HFF-Myc (cell line): ENCODE data around the gene DEFB113.

Experiments
- DNase-seq: peaks from one replicate; pipeline ENCODE4 v3.0.0-alpha.2; 2011; ENCODE audit warnings: low read depth; ENCODE audit errors: extremely low read depth
- H3K4me3 ChIP-seq: replicated peaks from 2 replicates; pipeline ENCODE4 v1.5.1; 2011; ENCODE audit warnings: low read depth, mild to moderate bottlenecking, control low read depth, low read length
- CTCF ChIP-seq: IDR thresholded peaks from 2 replicates; pipeline ENCODE4 v1.5.1; 2012; ENCODE audit warnings: mild to moderate bottlenecking, low read depth, low read length, control low read depth; ENCODE audit errors: missing control alignments

DEFB113 gene

DNA sequence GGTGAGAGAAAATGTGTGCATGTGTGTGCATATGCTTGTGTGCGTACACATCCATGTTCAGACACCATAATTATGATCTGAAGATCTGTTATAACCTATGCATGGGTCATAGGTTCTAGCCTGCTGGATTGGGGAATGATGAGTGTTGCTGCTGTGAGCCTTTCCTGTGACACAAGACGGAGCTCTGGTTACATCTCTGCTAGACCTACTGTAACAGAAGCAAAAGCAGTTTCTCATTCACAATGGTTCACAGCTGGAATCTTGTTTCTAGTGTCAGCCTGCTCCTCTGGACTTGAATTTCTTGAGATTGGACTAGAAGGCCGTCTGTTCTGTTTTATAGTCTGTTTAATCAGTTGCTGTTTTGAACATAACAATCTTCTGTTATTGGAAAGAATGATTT is 45.6 kb downstream of the DEFB113 start:
- no peak overlapping the region for H3K4me3 ChIP-seq
- no peak for TF ChIP-seq CTCF
- no peak for DNase-seq

DNA sequence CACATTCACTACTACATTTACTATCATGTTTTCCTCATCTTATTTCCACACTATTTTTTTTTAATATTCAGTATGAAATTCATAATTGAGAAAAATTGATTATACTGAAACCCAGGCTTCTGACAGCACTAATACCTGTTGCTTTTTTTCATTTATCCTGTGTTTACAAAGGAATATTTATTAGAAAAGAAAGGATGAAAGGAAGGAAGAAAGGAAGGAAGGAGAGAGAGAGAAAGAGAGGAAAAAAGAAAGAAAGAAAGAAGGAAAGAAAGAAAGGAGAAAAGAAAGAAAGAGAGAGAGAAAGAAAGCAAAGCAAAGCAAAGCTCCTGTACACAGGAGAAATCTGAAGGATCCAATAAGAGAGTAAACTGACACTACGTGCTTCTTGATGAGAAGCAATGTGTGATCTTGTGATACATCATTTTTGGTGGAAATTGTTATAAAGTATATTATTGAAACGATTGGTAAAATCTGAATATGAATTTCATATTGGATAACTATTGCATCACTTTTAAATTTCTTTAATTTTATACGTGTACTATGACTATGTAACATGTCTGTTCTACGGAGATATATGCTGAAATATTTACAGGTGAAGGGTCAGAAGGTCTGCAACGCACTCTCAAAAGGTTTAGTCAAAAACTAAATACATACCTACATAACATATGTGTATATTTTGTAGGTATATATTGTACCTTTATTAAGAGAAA is 49.3 kb downstream of the DEFB113 start:
- DNase-seq: no peak
- H3K4me3 ChIP-seq: no peak overlapping the region
- TF ChIP-seq CTCF: no peak

DNA sequence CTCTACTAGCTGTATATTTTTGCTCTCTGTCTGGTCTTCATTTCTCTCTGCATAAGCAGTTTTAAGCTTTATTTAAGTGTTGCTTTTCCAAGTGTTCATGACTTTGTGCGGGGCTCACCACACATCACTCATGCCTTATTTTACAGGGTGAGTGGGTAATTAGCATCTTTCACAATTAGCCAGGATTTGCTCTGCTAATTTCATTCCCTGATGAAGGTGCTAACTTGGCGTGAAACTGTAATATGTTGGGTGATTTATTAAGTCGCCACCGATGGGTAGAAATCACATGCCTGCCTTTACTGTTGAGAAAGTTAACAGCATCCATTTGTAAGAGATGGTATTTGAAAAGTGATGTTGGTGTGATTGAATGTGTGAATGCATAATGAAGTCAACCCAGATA is 50.2 kb downstream of the DEFB113 start:
- no peak for TF ChIP-seq CTCF
- DNase-seq: no peak
- no peak overlapping the region for H3K4me3 ChIP-seq

DNA sequence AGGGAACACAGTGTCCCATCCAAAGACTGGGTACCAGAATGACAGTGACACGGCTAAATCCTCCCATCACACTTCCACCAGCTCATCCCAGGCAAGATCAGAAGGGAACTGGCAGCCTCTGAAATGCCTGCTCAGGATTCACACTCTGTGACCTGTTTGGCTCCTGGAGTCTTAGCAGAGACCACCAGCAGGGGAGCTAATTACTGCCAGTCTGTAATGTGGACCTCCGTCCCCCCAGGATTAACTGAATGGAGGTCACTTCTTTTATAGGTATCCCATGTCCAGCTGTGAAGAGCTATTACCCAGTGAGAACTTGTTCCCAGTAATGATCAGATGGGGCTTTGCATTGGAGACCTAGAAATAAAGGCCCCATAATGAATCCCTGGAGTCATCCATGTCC is 50.6 kb downstream of the DEFB113 start:
- DNase-seq: no peak

More for the DNA sequence above, 50.6 kb downstream of the DEFB113 start:
- H3K4me3 ChIP-seq: no peak overlapping the region
- TF ChIP-seq CTCF: no peak
